Stimulated activated CD4-positive, alpha-beta T cell treated with anti-CD3 and anti-CD28 coated beads, Interleukin-4, amount 100 ng/mL, for 1 hour (primary cell): ENCODE results near the gene SLC35B2.

Experiments used
- DNase-seq: peaks from one replicate; pipeline ENCODE4 v3.0.0-alpha.2; 2020

Gene SLC35B2

DNA sequence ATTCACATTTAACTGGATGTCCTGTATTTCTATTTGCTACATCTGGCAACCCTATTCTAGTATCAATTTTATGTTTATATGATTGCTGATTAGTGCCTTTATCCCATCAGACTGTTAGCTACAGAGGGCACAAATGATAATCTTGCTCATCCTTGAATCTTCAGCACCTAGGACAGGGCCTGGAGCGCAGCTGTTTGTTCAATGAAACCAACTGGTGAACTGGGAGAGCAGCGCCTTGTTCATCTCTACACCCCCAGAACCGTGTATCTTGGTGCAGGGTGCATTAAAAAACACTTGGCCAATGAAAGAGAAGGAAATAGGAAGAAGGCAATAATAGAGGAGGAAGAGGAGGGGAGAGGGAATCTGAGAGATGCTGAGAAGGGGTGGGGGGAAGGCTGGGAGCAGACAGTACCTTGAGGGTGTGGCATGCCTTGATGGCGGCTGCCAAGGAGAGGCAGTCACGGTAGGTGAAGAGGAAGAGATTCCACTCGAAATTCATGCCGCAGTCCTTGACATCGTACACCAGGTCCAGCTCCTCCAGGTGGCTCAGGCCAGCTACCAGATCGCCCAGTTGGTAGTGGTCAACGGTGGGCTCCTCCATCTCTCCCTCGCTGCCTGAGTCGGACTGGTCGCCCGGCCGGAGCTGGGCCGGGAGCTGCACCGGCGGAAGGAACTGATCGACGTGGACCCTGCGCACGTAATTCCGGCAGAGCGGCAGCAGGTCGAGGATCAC lies 28.4 kb upstream of the SLC35B2 start:
- no peak for DNase-seq

DNA sequence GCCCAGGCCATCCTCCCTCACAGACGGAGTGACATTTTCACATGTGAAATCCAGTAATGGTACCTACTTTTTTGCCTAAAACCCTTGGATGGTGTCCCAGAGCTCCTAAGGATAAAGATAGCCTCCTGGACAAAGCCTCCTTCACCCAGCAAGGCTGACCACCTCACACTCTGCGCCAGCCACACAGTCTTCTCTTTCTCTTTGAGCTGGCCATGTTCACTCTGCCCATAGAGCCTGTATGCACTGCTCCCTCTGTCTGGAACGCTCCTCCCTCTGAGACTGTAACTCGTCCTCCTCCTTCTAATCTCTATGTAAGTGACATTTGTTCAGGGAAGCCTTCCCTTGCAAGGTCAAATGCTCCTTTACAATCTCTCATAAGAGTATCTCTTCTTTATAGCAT lies 27.5 kb upstream of the SLC35B2 start:
- no peak for DNase-seq

DNA sequence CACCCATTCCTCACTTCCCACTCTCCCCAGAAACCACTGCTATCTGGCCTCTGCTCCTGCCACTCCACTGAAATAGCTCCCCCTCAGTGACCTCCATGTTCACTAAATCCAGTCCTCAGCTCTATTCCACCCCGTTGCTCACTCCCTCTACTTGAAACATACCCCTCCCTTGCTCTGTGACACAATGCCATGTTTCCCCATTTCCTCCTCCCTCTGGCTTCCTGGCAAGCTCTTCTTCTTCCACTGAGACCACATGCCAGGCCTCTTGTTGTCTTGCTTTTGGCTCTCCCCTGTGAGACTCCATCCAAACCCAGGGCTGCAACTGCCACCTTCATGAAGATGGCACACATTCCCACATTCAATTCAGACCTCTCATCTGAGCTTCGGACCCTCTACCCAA lies 26.8 kb upstream of the SLC35B2 start:
- DNase-seq = no peak

DNA sequence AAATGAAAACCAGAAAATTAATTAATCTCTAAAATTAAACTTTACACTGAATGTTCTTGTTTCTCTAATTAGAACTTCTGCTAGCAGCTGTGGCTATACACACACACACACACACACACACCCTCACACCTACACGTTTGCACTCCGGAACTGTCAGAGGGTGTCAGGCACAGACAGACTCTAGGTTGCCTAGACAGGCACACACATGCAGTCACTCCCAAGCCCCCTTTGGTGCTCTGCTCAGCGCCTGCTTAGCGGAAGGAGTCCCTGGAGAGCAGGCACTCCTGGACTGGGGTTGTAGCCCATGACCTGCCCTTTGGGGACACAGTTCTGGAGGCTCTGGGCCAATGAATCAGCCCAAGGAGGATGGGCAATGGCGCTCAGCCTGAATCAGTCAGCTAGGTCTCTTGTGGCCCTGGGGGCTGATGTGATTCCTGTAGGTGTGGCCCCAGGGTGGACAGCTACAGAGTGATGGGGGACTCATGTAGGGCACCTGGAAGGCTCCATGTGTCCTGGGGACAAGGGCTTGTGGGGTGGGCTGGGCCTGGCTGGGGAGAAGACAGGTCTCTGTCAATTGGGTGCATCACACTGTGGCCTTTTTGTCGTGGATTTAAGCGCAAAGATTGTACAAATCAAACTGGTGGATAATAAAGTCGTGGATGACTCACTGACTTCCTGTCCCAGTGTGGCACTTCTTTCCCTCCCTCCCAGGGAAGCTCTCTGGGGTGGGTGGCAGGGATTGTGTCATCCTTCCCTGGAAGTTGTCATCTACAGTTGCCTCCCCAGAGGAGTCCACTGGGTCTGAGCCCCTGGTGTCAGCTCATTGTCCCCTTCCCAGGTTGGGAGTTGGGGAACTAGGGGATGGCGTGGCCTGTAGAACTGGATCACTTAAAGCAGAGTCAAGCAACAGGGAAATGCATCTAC lies 21.7 kb upstream of the SLC35B2 start:
- DNase-seq = no peak

DNA sequence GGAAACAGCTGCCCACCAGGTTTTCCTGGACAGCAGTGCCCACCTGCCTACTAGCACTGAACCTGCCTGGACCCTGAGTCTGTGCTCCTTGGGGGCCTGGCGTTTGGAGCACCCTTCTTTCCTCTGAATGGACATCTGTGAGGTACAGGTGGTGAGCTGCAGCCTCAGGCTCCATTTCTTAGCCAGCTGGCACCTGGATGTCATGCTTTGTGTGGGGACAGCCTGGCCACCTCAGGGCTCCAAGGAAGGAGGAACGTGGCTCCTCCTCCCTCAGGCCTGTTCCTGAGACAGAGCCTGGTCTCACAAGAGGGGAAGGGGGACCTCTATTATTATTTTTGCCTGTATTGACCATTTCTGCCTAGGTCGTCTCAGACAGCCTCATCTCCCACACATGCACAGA lies 21.0 kb upstream of the SLC35B2 start:
- DNase-seq = no peak

DNA sequence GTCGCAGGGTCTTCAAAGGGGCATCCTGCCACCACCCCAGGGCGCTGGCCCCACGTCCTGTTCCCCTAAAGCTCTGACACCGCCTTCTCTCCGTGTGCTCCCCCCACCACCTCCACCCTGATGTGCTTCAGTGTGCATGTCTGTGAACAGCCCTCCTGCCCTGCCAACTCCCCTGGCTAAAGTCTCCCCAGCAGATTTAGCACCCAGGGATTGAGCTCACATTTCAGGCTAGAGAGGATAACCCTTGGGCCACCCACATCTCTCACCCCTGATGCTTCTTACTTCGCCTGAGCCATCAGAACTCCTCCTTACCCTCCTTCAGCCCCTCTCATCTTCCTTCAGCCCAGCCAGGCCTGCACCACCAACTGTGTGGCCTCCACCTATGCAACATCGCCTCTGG lies 20.4 kb upstream of the SLC35B2 start:
- DNase-seq = no peak

DNA sequence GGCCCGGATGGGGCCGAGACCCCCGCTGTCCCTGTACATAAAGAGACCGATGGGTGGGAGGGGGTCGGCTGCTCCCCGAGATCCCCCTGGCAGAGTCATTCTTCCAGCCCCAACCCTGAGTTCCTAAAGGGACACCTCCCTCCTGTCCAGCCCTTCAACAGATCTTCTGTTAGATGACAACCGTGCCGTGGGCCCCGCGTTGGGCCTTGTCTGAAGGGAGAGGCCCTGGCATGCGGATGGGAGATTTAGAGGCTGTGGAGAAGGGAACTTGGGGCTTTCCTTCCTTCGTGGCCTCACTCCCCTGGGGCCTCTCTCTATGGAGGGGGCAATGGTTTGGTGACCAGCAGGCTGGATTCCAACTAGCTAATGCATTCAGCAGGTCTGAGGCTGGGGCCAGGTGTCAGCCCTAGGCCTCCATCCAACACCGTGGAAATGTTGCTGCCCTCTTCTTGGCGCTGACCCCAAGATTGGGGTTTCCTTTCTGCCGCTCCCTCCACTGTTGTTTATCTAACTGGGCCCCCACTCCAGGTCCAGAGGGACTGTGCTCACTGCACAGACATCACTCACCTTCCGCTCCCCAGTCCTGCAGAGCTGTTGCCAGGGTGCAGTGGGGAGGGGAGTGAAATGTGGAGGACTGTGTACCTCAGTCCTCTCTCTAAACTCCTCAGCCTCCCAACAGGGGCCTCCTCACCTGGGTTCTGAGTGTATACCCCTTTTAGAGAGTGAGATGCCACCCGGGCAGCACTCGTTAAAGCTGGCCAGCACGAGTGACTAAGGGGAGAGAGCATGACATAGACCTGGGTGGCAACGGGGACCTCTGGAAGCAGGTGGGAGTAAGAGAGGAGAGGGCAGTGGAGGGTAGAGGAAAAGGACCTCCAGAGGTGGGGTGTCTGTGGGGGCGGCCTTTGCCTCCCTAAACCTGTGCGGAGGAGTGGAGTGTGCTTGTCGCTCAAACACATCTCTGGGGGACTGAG lies 19.6 kb upstream of the SLC35B2 start:
- DNase-seq = no peak

DNA sequence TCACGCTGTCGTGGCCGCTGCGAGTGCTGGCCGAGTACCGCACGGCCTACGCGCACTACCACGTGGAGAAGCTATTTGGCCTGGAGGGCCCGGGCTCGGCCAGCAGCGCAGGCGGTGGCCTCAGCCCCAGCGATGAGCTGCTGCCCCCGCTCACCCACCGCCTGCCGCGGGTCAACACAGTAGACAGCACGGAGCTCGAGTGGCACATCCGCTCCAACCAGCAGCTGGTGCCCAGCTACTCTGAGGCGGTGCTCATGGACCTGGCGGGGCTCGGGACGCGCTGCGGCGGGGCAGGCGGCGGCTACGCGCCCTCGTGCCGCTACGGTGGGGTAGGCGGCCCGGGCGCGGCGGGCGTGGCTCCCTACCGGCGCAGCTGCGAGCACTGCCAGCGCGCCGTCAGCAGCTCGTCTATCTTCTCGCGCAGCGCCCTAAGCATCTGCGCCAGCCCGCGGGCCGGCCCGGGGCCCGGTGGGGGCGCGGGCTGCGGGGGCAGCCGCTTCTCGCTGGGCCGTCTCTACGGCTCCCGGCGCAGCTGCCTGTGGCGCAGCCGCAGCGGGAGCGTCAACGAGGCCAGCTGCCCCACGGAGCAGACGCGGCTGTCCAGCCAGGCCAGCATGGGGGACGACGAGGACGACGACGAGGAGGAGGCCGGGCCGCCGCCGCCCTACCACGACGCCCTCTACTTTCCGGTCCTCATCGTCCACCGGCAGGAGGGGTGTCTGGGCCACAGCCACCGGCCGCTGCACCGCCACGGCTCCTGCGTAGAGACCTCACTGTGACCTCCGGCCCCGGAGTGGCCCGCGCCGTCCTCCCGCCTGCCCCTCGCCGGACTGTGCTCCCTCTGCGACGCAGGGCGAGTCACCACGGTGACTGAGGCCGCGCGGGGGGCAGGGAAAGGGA lies 18.7 kb upstream of the SLC35B2 start:
- DNase-seq = peak; percentile 46

DNA sequence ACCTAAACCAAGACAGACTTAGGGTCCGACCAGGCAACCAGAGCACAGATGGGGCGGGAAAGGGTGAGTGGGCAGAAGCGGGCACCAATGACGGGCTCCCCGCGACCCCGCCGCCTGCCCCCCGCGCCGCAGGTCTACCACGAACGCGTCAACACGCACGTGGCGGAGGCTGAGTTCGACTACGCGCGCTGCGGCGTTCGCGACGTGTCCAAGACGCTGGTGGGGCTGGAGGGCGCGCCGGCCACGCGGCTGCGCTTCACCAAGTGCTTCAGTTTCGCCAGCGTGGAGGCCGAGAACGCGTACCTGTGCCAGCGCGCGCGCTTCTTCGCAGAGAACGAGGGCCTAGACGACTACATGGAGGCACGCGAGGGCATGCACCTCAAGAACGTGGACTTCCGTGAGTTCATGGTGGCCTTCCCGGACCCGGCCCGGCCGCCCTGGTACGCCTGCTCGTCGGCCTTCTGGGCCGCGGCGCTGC lies 18.0 kb upstream of the SLC35B2 start:
- no peak for DNase-seq

DNA sequence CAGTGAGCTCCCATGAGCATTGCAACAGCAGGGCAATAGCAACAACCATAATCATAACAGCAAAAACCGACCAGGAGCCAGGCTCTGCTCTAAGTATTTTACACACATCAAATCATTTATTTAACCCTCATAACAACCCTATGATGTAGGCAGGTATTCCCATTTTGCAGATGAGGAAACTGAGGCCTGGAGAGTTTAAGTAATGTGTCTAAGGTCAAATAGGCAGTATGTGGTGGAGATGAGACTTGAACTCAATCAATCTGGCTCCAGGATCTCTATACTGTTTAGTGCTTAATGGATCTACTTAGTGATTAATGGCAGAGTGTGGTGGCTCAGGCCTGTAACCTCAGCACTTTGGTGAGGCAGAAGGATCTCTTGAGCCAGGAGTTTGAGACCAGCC lies 16.3 kb upstream of the SLC35B2 start:
- no peak for DNase-seq

DNA sequence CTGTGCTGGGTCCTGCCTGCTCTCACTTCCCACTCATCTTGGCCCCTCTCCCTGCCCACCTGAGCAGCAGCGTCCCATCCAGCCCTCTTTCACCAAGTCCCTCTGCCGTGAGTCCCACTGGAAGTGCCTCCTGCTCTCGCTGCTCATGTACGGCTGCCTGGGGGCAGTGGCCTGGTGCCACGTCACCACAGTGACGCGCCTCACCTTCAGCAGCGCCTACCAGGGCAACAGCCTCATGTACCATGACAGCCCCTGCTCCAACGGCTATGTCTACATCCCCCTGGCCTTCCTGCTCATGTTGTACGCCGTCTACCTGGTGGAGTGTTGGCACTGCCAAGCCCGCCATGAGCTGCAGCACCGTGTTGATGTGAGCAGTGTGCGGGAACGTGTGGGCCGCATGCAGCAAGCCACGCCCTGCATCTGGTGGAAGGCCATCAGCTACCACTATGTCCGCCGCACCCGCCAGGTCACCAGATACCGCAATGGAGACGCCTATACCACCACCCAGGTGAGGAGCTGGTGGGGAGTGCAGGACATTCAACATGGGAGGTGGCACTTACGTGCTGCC lies 15.8 kb upstream of the SLC35B2 start:
- DNase-seq = no peak

DNA sequence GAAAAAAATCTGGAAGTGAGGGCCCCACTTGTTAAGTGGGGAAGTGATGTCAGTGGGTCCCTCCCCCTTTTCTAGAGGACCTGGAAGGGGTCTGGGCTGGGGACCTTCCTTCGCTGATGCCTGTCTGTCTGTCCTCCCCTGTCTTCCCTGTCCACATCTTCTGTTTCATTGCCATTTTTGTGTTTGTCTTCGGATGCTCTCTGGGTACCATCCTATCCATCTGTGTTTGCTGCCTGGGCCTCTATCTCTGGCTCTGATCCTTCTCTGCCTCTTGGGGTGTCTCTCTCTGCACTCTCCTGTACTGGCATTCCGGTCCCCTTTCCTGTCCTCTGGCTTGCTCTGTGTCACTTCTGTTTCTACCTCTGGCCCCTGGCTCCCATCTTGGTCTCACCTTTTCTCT lies 15.2 kb upstream of the SLC35B2 start:
- no peak for DNase-seq

DNA sequence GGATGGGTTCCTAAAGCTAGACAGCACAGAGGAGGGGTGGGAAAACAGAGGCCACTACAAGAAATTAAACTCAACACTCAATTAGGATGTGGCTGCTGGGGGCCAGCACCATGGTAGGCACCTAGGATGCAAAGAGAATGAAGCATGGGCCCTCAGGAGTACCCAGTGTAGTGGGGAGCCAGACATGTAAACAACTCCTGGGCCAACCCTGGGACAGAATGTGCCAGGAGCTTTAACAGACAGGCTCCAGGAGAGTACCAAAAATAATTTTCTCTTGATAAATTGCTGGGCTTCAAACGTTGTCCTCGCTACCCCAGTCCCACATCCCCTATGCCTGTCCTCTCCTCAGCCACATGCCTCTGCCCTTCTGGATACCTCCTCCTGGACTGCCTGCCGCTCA lies 14.6 kb upstream of the SLC35B2 start:
- DNase-seq = no peak

DNA sequence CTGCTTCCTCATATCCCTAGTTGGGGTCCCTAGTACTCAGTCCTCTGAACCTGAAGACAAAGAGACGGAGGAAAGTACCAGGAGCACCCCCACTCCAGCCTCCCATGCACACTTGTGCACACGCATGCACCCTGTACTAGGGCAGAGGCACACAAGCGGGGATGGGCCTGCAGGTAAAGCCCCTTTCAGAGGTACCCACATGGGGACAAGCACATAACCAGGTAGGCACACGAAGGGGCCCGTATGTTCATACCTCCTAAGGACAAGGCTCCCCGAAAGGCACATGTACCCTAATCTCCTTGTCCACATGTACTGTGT lies 14.0 kb upstream of the SLC35B2 start:
- no peak for DNase-seq

DNA sequence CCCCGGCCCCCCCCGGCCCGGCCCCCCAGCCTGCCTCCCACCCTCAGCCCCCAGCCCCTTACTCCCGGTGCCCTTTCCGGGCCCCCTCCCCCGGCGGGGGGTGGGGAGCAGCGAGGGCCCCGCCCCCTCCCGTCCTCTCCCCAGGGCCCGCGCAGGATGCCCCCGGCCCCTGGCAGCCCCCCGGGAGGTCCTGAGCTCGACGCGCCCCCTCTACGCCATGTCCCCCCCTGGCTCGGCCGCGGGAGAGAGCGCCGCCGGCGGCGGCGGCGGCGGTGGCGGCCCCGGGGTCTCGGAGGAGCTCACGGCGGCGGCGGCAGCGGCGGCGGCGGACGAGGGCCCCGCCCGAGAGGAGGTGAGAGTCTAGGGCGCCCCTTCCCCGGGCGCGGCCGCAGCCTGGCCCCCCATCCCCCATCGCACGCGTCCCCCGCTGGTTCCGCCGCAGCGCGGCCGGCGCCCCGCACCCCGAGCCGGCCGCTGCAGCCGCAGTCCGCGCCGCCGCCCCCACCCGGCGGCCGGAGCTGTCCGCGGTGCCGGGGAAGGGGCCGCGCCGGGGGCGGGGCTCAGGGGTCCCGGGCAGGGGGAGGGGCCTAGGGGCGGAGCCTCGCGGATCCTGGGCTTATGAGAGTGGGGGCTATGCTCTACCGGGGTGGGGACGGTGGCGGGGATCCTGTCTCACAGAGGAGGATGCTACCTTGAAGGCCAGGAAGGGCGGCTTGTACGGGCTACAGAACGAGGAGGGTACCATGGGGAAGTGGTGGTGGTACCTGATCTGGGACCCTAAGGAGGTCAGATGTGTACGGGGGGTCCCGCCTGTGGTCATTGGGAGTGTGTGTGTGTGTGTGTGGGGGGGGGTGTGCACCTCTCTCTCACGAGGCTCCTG lies 13.4 kb upstream of the SLC35B2 start:
- DNase-seq = no peak

DNA sequence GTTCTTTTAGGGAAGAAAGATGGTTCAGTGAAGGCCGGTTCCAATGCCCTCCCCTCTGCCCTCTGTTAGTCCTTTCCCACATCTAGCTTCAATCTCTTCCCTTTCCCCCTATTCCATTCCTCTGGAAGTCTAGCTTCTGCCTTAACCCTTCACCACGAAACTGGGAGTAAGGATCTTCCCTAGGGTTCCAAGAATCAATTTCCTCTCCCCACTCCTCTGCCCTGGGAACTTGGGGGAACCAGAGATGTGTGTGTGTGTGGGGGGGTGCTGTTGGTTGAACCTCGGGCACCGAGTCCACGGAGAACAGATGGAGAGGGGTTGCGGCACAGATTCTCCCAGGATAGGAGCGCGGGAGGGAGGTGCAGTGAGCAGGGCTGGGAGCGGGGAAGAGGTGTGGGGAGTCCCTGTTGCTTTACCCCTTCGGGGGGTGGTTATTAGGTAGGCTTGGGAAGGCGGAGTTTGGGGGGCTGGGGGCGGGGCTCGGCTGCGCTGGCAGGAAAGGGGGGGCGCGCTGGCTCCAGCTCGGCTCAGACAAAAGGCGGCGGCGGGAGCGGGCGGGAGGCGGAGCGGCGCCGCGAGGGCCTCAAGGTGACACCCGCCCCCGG lies 12.7 kb upstream of the SLC35B2 start, which contains the start of gene TMEM151B:
Gene TMEM151B, plus strand, starts transcription at position 530 of the 605 bp plus-strand sequence. CDS start 293 bp downstream, outside the sequence.
- DNase-seq = no peak

DNA sequence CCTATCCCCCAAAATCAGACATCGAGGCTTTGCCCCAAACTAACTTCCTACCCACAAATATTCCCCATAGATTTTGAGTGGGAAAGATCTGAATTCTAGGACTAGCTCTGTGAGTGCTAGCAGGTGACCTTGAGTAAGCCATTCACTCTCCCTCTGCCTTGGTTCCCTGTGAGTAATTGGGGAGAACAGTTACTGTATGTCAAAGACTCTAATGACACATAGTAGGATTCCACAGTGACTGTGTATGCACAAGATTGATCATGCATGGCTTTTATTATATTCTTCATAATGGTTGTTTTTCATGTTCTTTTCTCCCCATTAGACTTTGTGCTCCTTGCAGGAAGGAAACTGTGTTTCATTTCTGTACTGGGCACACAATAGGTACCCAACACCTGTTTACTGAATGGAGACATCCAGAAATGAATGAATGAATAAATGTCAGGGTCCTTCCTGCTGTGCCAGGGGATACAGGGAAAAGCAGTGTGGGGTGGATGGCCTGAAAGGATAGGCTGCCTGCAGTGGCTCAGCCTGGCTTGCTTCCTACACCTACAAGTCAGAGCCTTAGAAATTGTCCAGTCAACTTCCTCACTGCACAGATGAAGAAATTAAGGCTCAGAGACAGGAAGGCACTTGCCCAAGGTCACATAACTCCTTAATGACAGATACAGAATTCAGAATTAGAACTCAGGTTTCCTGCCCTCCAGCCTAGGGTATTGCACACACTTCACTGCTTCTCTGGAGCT lies 12.0 kb upstream of the SLC35B2 start:
- DNase-seq = no peak

DNA sequence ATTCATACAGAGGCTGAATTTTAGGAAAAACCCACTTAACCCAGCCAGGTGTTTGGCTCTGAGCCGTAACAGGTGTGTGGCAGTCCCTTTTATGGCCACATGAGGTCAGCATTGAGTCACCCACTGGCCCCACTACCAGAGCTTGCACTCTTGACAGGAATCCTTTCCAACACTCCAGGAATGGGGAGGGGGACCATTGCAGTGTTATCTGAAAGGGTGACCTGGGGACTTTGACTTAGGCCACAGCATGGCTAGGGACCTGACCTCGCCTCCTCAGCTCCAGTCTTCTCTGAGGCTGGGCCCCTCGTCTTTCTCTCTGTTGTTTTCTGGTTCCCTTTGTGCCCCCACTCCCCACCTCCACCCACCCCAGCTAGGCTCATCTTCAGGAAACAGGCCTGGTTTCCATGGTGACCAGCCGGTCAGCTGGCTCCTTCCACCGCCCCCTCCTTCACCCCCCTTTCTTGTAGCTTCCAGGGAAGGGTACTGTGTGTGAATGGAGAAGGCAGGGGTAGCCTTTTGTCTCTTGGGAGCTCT lies 10.8 kb upstream of the SLC35B2 start:
- DNase-seq = peak; percentile 61

DNA sequence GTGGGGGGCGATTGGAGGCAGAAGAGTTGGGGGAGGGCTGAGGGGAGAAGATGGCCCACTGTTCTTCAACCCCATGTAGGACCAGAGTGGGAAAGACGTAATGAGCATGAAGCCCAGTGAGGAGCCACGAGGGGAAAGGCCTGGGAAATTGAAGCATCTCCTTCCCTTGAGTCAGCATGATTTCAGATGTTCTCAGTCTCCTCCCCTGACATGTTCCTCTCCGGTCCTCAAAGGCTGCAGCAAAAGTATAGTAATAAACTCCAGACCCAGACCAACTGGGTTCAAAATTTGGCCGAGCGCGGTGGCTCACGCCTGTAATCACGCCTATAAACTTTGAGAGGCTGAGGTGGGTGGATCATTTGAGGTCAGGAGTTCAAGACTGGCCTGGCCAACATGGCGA lies 9.9 kb upstream of the SLC35B2 start:
- no peak for DNase-seq
